ENCODE results near the gene S100A4.

Gene S100A4

DNA sequence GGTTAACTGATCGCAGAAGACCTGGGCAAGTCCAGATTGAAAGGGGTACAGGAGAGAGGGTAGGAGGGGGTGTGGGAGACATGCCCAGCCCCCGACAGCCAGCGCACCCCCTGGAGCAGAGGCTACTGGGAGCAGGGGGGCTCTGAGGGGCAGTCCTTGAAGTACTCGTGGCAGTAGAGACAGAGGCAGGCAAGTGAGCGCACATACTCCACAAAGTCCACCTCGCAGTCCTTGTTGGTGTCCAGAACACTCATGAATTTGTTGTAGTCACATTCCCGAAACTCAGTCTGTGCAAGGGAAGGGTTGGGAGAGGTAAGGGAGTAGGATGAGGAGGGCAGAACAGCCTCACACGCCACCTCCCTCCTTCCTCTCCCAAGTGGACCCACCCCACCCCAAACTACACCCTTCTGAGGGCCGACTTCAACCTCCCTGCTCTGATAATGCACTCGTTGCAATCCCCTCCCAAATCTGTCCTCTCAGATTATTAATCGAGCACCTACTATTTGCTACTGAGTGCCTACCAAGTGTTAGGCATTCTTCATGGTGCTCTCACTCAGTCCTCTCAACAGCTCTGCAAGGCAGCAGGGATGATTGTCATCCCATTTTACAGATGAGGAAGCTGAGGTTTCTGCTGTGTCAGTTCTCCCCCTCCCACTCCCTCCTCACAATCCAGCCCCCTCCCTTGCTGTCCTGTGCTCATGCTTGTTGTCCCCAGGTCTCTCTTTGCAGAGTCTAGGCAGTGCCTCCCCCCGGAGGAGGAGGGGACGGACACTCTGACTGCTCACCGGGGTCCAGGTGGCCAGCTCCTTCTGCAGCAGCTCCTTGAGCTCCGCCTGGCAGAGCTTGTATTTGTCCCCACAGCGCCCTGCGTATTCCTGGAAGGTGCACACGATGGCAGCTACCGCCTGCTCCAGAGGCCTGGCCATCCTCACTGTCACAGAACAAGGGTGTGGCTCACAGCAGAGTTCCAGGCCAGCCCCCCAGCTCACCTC lies 2.2 kb upstream of the S100A4 start:
- no peak for DNase-seq (ENCODE audit: low spot score)

- no peak for DNase-seq (ENCODE audit: low spot score)
These were observed 1.4 kb upstream of the S100A4 start for GRCh38 chr1:153546796-153547559.

DNA sequence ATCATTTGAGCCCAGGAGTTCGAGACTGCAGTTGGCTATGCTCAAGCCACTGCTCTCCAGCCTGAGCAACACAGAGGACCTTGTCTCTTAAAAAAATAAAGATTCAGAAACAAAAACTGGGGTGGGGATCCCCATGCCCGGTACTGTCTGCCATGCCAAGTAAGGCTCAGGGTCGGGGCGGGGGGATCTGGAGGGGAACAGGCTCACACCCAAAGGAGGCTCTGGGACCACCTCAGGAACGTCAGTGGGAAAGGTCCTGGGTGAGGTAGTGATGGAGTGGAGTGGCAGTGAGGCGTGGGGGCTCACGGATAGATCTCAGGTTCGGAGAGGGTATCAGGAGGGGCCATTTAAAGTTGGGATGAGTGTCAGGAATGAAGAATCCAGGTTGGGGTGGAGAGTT lies 765 bp upstream of the S100A4 start:
- no peak for DNase-seq (ENCODE audit: low spot score)

GRCh38 chr1:153544453-153545066 lies 1.0 kb downstream of the S100A4 start:
- DNase-seq (ENCODE audit: low spot score): no peak

- DNase-seq (ENCODE audit: low spot score): no peak
These were observed 1.9 kb downstream of the S100A4 start for GRCh38 chr1:153543736-153544135.

GRCh38 chr1:153542956-153543711 lies 2.5 kb downstream of the S100A4 start:
- no peak for DNase-seq (ENCODE audit: low spot score)

GRCh38 chr1:153541641-153542590 lies 3.7 kb downstream of the S100A4 start:
- no peak for DNase-seq (ENCODE audit: low spot score)

DNA sequence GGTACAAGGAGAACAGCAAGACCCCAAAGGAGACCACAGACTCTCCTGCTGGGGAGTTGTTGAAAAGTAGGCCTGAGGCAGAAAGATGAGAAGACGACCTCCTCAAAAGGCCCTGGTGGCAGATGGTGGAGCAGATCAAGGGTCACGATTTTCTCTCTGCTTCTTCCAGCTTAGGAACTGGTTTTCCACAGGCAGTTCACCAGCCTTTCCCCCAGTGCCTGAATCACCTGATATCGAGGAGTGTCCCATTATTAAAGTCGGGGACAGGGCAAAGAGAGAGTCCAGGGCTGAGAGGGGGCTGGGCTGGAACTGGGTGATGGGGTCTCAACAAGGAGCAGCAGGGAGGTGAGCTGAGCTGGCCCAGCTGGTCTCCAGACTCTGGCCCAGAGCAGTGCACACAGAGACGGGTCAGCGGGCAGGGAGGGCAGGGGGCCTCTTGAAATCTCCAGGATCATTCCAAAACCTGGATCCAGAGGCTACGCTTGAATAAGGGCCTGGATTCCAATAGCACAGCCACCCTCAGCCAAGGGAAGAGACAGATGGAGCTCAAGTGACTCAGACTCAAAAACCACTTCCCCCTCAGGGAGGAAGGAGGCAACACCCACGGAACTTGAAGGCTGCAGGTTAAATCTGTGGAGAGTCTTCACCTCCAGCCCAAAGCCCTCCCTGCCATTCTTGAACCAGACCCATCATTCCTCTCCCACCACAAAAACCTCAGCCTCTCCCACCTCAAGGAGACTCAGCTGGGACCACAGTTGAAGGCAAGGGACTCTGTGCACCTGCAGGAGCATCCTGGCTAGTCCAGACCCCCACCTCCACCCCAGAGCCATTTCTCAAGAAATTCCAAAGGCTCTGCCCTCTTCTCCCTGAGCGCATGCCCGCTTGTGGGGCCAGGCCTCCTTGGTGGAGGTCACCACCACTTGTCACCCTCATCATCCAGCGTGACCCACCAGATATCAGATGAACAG lies 4.9 kb downstream of the S100A4 start, which contains the start of gene S100A5:
TSS of gene S100A5 (minus strand) at position 541 of the 968 bp plus-strand sequence. CDS start 743 bp downstream, outside the sequence.
- peak; percentile 91 for DNase-seq (ENCODE audit: low spot score)

DNA sequence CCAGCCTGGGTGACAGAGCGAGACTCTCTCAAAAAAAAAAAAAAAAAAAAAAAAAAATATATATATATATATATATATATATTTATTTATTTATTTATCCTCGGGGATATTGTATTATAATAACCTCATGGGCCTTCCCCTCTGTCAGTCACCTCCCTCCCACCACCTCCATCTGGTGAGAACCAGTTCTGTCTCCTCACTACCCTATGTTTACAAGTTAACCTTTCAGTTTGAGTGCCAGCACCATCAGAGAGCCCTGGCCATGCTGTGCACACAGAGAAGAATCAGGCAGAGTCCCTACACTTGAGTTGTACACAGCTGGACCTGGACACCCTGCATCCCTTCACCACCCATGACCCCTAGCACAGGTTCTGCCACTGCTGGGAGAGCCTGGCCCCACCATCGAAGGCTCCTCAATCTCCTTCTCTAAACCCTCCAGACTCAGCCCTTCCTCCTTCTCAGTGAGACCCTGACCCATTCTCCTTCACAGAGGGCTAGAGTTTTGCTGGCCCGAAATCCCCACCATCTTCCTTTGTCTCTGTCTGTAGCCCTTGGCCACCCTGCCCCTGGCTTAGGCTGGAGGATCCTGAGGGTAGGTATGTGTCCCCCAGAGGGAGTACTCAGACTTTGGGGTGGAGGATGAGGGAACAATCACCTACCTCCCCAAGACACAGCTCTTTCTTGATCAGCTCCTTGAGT lies 6.1 kb downstream of the S100A4 start:
- DNase-seq (ENCODE audit: low spot score): no peak

GRCh38 chr1:153538315-153538821 lies 7.2 kb downstream of the S100A4 start:
- peak; percentile 60 for DNase-seq (ENCODE audit: low spot score)

GRCh38 chr1:153537376-153537730 lies 8.3 kb downstream of the S100A4 start:
- no peak for DNase-seq (ENCODE audit: low spot score)

DNA sequence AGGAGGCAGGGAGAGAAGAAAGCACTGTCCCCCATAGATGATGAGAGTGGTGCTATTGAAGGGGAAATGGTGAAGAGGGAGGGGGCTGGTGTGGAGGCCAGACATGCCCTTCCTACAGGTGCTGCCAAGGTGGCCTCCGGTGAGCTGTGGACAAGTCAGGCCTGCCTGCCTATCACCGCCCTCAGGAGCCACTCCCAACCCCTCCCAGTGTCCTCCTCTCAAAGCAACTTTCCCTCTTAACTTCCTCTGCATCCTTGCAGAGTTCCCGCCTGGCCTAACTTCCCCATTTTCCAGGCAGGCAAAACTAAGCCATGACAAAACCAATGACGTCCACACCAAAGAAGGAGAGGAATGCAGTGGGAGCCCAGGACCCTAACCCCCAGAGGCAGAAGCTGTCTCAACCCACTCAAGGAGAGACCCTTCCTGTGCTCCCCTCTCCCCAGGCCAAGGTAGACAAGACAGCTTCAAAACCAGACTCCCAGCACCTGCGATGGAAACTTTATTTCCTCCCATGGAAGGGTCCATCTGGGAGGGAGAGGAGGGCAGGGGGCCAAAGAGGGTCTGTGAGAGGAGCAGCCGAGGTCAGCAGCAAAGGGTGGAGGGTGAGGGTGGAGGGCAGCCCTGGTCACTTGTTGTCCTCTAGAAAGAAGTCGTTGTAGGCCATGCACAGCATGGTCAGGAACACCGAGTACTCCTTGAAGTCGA lies 8.8 kb downstream of the S100A4 start:
- peak; percentile 58 for DNase-seq (ENCODE audit: low spot score)

DNA sequence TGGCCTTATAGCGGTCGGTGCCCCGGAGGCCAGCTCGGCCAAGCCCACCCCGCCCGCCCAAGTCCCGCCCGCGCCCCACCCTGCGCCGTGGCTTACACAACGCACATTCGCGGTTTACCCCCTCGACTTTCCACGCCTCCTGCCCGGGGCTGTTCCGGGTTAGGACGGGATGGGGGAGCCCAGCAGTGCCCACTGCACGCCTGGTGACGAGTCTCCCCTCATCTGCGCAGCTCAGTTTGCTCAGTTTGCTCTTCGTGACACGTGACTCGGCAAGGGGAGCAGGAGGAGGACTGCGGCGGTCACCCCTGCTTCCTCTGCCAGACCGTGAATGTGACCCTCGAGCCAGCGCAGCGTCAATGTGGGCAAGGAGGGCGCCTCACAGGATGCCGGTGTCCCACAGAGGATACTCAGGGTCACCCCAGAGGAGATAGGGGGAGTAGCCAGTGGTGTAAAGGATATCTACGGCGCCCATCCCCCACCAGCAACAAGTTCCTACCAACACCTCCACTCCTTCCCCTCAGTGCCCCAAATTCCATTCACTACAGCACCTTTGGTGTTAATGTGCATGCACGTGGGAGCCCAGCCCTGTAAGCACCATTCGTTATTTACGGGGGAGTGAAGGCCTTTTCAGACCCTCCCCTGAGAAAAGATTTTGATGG lies 9.5 kb downstream of the S100A4 start:
- DNase-seq (ENCODE audit: low spot score): peak; percentile 97

GRCh38 chr1:153535242-153536011 lies 10.2 kb downstream of the S100A4 start, which contains the start of gene S100A6:
S100A6 (minus strand) TSS chr1:153535991; CDS start chr1:153535339, 652 bp downstream.
- DNase-seq (ENCODE audit: low spot score): peak; percentile 65

DNA sequence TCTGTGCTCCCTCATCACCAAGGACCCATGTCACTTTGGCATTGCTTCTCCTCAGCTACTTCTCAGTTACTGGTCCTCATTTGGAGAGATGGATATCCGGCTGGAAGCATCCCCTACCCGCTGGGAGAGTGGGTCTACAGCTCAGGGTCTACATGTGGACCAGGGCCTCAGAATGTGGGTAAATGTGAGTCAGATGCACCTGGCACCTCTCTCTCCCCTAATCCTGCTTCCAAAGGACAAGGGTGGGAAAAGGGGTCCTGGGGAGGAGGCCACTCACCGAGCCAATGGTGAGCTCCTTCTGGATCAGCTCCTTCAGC lies 10.7 kb downstream of the S100A4 start:
- no peak for DNase-seq (ENCODE audit: low spot score)

DNA sequence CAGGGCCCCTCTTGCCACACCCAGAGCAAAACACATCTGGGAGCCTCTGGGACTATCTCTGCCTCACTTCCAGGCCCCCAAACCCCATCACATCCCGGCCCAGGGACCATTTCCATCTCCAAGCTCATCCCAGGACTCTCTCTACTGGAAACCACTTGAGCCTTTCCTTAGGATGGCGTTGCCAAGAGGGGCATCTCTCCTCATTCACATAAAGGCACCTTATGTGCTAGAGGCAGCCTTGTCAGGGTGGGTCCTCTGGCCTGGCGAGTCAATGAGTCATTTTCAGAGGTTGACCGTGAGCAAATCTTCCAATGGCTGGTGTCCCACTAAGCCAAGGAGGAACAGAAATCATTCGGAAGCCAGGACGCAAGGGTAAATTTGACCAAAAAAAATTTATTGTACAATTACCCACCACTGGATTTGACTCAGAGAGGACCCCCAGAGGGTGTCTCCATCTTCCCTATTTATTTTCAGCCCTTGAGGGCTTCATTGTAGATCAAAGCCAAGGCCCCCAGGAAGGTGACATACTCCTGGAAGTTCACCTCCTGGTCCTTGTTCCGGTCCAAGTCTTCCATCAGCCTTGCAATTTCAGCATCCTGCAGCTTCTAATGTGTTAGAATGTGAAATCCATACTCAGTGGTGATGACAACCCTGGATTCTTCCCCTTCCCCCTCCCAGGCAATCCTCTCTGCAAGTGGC lies 11.2 kb downstream of the S100A4 start:
- peak; percentile 55 for DNase-seq (ENCODE audit: low spot score)

Measured in kidney tubule cell (primary cell).